Measurements from ENCODE around the gene MKLN1. TPM values are rescaled to one million over a fixed set of nuclear protein-coding genes. Genes with fewer than 3 reads are reported as not detected.
A peak's percentile ranks its signal among the peaks of the same experiment; 100 is the strongest.

Gene MKLN1
- total and polyA plus RNA-seq, 10 of the 15 experiments (the other 5 are each of a cell fraction or from before 2014, with no cell fraction given) = 13.6 to 55.8 (median 29.3) TPM

- no peak for TF ChIP-seq SKIL (IDR thresholded peaks at IDR 0.05; ENCODE audit: low read depth, poor library complexity, severe bottlenecking)
- TF ChIP-seq E2F4 (IDR thresholded peaks at IDR 0.05; ENCODE audit: low read depth, low read length) = no peak
- TF ChIP-seq MTA3 (IDR thresholded peaks at IDR 0.05; ENCODE audit: borderline replicate concordance, low read length) = no peak
- peak; percentile 89 for TF ChIP-seq SP1 (IDR thresholded peaks at IDR 0.05; ENCODE audit: low read depth, low read length)
- no peak for TF ChIP-seq NR2C2 (IDR thresholded peaks at IDR 0.05; ENCODE audit: borderline replicate concordance, control insufficient read depth, insufficient read length, low read depth)
- TF ChIP-seq IKZF2 (IDR thresholded peaks at IDR 0.05) = no peak; a peak in 1 of 4 replicates
- TF ChIP-seq ZNF24 (IDR thresholded peaks at IDR 0.05) = no peak
- TF ChIP-seq, protein P1, sequence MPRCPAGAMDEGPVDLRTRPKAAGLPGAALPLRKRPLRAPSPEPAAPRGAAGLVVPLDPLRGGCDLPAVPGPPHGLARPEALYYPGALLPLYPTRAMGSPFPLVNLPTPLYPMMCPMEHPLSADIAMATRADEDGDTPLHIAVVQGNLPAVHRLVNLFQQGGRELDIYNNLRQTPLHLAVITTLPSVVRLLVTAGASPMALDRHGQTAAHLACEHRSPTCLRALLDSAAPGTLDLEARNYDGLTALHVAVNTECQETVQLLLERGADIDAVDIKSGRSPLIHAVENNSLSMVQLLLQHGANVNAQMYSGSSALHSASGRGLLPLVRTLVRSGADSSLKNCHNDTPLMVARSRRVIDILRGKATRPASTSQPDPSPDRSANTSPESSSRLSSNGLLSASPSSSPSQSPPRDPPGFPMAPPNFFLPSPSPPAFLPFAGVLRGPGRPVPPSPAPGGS (IDR thresholded peaks at IDR 0.05; ENCODE audit: borderline replicate concordance, insufficient read depth, low read depth, low read length, poor library complexity, severe bottlenecking) = no peak
- TF ChIP-seq, protein P2, sequence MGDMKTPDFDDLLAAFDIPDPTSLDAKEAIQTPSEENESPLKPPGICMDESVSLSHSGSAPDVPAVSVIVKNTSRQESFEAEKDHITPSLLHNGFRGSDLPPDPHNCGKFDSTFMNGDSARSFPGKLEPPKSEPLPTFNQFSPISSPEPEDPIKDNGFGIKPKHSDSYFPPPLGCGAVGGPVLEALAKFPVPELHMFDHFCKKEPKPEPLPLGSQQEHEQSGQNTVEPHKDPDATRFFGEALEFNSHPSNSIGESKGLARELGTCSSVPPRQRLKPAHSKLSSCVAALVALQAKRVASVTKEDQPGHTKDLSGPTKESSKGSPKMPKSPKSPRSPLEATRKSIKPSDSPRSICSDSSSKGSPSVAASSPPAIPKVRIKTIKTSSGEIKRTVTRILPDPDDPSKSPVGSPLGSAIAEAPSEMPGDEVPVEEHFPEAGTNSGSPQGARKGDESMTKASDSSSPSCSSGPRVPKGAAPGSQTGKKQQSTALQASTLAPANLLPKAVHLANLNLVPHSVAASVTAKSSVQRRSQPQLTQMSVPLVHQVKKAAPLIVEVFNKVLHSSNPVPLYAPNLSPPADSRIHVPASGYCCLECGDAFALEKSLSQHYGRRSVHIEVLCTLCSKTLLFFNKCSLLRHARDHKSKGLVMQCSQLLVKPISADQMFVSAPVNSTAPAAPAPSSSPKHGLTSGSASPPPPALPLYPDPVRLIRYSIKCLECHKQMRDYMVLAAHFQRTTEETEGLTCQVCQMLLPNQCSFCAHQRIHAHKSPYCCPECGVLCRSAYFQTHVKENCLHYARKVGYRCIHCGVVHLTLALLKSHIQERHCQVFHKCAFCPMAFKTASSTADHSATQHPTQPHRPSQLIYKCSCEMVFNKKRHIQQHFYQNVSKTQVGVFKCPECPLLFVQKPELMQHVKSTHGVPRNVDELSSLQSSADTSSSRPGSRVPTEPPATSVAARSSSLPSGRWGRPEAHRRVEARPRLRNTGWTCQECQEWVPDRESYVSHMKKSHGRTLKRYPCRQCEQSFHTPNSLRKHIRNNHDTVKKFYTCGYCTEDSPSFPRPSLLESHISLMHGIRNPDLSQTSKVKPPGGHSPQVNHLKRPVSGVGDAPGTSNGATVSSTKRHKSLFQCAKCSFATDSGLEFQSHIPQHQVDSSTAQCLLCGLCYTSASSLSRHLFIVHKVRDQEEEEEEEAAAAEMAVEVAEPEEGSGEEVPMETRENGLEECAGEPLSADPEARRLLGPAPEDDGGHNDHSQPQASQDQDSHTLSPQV (IDR thresholded peaks at IDR 0.05) = no peak
- TF ChIP-seq KDM1A (IDR thresholded peaks at IDR 0.05; ENCODE audit: borderline replicate concordance) = no peak
- no peak for TF ChIP-seq FOXM1 (IDR thresholded peaks at IDR 0.05; ENCODE audit: low read depth, low read length)
- peak; percentile 75 for TF ChIP-seq POLR2AphosphoS5 (IDR thresholded peaks at IDR 0.05; ENCODE audit: low read length)
- TF ChIP-seq FOXK2 (IDR thresholded peaks at IDR 0.05) = no peak
- TF ChIP-seq, protein P3, sequence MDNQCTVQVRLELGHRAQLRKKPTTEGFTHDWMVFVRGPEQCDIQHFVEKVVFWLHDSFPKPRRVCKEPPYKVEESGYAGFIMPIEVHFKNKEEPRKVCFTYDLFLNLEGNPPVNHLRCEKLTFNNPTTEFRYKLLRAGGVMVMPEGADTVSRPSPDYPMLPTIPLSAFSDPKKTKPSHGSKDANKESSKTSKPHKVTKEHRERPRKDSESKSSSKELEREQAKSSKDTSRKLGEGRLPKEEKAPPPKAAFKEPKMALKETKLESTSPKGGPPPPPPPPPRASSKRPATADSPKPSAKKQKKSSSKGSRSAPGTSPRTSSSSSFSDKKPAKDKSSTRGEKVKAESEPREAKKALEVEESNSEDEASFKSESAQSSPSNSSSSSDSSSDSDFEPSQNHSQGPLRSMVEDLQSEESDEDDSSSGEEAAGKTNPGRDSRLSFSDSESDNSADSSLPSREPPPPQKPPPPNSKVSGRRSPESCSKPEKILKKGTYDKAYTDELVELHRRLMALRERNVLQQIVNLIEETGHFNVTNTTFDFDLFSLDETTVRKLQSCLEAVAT (IDR thresholded peaks at IDR 0.05) = peak; percentile 83
- TF ChIP-seq ATF2 (IDR thresholded peaks at IDR 0.05; ENCODE audit: low read length) = no peak
- TF ChIP-seq HDAC2 (IDR thresholded peaks at IDR 0.05) = no peak
- no peak for TF ChIP-seq RCOR1 (conservative IDR thresholded peaks at IDR 0.05; ENCODE audit: low read depth, low read length)
- TF ChIP-seq YY1 (IDR thresholded peaks at IDR 0.05; ENCODE audit: low read depth, low read length) = peak; percentile 98
- TF ChIP-seq ZBED1 (IDR thresholded peaks at IDR 0.05; ENCODE audit: borderline replicate concordance) = no peak
Measured at GRCh38 chr7:131327626-131328376, at the start of gene MKLN1 (continued).

All from GM12878 (cell line).